Globus pallidus (tissue), 1 donor: ENCODE data around the gene BHLHA9.

Source experiments
- DNase-seq: peaks from one replicate; pipeline ENCODE4 v3.0.0-alpha.2; 2015; ENCODE audit warnings: low spot score

The BHLHA9 gene

DNA sequence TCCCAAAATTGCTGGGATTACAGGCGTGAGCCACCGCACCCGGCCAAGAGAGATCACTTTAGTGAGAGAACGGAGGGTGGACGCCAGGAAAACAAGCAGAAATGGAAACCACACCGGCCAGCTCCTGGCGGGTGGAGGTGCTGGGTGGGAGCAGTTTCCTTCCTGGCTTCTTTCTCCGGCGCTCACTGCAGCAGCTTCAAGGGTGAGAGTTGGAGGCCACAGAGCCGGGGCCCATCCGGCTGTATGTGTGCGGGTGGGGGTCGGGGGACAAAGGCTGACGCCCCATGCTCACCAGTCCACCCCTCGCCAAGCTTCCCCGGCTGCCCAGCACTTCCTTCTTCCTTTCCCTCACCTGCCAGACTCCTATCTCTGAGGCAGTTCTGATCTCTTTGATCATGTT lies 13.5 kb upstream of the BHLHA9 start:
- no peak for DNase-seq

DNA sequence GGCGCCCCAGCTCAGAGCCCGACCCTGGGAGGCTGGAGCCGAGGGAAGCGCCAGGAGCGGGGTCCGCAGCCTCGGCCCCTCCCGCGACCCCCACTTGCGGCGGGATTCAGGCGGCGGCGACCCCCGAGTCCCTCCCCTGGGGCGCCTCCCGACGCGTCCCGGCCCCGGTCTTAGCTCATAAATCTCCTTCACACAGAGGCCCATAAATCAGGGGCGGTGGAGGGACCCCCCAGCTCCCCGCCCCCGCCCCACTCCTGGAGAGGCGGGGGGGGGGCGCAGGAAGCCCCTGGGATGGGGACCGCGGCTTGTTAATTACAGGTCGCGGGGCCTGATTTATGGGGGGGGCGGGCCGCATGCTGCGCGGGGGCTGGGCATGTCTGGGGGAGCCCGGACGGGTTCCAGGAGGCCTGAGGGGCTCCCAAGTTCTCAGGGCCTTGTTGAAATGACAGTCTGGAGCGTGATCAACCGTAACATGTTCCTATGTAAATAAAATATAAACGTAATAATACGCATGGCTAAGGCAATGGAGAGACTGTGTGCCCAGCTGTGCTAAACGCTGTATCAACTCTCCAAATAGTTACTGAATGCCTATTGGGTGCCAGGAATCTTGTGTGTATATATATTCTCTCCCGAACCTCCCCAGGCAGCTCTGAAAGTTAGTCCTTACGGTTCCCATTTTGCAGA lies 10.0 kb upstream of the BHLHA9 start:
- no peak for DNase-seq

DNA sequence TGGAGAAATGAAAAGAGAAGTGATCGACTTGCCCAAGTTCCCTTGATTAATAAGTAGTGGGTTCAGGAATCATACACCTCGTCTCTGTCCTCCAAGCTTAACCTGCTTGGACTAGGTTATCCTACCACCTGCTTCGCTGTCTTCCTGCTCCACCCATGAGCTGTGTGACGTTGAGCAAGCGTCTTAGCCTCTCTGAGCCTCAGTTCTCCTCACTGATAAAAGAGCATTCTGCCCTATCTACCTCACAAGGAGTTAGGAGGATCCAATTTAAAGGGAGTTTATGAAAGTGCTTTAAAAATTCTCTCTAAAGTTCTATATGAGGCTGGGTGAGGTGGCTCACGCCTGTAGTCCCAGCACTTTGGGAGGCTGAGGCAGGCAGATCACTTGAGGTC lies 9.5 kb upstream of the BHLHA9 start:
- DNase-seq, result no peak

DNA sequence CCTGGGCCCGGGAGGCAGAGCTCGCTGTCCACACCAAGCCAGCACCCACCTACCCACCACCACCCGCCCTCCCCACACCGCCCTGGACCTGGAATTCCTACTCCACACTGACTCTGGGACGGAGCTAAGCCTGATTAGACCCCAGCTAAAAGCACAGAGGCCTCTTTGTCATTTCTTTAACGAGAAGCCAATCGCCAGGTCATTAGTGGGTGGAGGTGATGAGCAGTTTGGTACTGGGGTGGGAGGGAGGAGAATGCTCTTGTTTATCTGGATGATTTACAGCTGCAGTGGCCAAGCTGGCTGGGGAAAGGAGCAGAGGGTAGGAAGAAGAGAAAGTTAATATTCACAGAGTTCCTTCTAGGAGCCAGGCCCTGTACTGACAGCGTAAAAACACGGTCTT lies 6.0 kb upstream of the BHLHA9 start:
- DNase-seq, result no peak

- no peak for DNase-seq
Observed at GRCh38 chr17:1267471-1267943, 2.7 kb upstream of the BHLHA9 start.

- no peak for DNase-seq
Observed at GRCh38 chr17:1271030-1271423, 783 bp downstream of the BHLHA9 start.

- no peak for DNase-seq
Observed at GRCh38 chr17:1271441-1271840, 1.2 kb downstream of the BHLHA9 start.

- DNase-seq, result no peak
Observed at GRCh38 chr17:1272701-1273100, 2.5 kb downstream of the BHLHA9 start.

- DNase-seq, result no peak
Observed at GRCh38 chr17:1273492-1274244, 3.4 kb downstream of the BHLHA9 start.

- no peak for DNase-seq
Observed at GRCh38 chr17:1274245-1274608, 4.0 kb downstream of the BHLHA9 start.

GRCh38 chr17:1275205-1275961 lies 5.1 kb downstream of the BHLHA9 start:
- no peak for DNase-seq

DNA sequence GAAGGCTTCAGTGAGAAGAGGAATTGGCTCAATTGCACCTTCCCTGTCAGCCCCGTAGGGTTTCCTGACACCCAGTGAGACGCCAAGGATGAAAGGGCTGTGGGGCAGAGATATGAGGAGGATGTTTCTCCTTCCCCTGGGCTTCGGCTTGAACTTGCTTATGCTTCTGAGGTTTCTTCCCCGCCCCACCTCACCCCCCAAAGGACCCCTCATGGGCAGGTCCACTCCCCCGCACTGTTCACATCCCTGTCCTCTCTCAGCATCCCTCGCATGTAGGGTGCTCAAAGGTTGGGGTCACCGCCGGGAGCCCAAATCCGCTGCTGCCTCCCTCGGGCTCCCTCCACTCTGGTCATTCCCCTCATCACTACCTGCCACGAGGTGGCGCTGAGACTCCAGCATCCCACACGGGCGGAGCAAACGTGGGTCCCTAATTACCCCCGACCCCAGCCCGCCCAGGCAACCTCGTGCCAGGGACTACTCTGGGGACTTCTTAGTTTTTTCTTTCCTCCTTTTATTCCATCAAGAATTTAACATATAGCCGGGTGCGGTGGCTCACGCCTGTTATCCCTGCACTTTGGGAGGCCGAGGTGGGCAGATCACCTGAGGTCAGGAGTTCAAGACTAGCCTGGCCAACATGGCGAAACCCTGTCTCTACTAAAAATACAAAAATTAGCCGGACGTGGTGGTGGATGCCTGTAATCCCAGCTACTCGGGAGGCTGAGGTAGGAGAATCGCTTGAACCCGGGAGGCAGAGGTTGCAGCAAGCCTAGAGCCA lies 5.9 kb downstream of the BHLHA9 start:
- DNase-seq, result no peak

- DNase-seq, result no peak
Observed at GRCh38 chr17:1280652-1281051, 10.4 kb downstream of the BHLHA9 start.

GRCh38 chr17:1286379-1287106 lies 16.3 kb downstream of the BHLHA9 start:
- no peak for DNase-seq

GRCh38 chr17:1289695-1290094 lies 19.5 kb downstream of the BHLHA9 start:
- no peak for DNase-seq

DNA sequence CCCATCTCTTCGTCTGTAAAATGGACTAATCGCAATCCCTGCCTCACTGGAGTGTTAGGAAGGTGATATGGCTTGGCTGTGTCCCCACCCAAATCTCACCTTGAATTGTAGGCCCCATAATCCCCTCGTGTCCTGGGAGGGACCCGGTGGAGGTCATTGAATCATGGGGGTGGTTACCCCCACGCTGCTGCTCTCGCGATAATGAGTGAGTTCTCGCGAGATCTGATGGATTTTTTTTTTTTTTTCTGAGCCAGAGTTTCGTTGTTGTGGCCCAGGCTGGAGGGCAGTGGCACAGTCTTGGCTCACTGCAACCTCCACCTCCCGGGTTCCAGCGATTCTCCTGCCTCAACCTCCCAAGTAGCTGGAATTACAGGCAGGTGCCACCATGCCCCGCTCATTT lies 20.4 kb downstream of the BHLHA9 start:
- no peak for DNase-seq

GRCh38 chr17:1294157-1294717 lies 24.0 kb downstream of the BHLHA9 start:
- no peak for DNase-seq

GRCh38 chr17:1298606-1299005 lies 28.4 kb downstream of the BHLHA9 start:
- DNase-seq, result no peak

- no peak for DNase-seq
Observed at GRCh38 chr17:1299552-1300370, 29.5 kb downstream of the BHLHA9 start.

- no peak for DNase-seq
Observed at GRCh38 chr17:1300371-1300905, 30.2 kb downstream of the BHLHA9 start.
